VCaP (cell line): Measurements from ENCODE around the gene FAM234B.

Experiments used
- H3K27ac ChIP-seq: fragments of 450-650 bp; 2 replicates; pipeline ENCODE4 v1.5.1; 2017
- CTCF ChIP-seq: fragments of 450-650 bp; conservative IDR thresholded peaks from 2 replicates; pipeline ENCODE4 v1.5.1; 2017; ENCODE audit warnings: mild to moderate bottlenecking, moderate library complexity

The FAM234B gene

DNA sequence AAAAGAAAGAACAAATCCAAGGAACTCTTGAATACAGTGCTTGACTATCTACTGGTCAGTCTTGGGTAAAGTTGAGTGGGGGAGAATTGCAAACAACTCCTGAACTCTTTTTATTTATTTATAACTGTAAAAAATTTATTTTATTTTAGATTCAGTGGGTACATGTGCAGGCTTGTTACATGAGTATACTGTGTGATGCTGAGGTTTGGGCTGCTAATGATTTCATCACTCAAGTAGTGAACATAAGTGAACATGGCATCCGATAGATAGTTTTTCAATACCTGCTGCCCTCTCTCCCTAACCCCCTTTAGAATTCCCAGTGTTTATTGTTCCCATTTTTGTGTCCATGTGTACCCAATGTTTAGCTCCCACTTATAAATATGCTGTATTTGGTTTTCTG lies 62.5 kb downstream of the FAM234B start:
- no peak overlapping the region for H3K27ac ChIP-seq
- TF ChIP-seq CTCF: no peak

DNA sequence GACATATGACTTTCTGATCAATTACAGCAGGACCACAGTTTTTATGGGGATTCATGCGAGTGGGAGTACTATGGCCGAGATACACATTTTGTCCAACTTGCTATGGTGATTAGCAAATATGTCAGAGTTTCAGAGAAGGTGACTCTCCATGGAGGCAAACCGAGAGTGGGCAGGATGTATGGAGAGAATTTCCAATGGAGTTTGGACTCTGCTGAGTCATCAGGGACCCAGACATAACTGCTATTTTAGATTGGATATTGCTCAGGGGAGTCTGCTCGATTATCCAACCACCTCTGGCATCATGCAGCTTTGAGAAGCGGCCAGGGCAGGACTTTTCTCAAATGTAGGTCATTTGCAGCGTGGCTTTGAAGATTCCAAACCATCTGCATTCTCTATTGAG lies 68.8 kb downstream of the FAM234B start:
- no peak for TF ChIP-seq CTCF
- no peak overlapping the region for H3K27ac ChIP-seq

DNA sequence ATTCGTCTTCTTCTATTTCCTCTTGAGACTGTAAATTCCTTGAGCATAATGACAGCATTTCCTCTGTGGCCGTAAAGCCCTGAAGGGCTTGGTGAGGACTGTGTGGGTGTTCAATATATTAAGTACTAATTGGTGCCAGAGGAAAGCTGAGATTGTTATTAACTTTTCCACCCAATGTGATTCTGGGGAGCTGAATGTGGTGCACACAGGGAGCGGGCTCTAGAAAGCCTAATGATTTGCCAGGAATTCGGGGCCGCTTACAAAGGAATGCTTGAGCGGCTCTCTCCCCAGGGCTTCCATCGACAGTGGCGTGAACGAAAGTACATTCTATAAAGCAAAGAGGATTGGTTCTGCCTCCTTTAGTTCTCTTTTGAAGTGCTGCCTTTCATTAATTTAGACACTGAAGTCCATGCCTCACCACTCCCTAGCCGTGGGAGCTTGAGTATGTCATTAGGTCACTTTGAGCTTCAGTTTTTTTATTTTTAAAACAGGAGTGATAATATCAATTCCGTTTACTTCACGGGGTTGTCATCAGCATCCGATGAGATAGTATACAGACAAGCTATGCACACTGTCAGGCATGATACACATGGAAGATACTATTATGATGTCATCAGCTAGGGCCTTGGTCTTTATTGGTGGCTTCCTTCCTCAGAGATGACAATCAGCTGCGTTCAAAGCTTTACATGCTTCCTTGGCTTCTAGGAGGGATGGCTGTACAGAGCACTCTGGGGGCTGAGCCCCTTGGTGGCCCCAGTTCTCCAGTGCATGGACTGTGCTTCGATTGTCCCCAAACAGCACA lies 70.3 kb downstream of the FAM234B start:
- no peak overlapping the region for H3K27ac ChIP-seq
- TF ChIP-seq CTCF: no peak

DNA sequence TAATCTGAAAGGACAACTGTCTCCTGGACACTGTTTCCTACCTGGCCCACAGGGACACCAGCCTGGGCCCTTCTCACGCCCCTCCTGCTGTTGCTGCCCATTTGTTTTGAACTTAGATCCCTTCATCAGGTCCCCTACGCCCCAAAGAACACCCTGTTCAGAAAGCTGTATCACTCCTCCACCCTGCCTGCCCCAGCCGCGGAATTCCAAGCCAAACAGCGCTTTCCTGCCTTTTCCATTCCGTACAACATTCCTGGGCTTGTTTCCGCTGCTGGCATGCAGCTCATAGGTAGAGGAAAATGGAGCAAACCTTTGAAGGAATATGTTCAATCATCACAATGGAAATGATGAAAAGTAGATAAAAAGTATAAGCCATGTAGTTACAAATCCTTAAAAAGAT lies 72.1 kb downstream of the FAM234B start:
- TF ChIP-seq CTCF: no peak
- no peak overlapping the region for H3K27ac ChIP-seq

DNA sequence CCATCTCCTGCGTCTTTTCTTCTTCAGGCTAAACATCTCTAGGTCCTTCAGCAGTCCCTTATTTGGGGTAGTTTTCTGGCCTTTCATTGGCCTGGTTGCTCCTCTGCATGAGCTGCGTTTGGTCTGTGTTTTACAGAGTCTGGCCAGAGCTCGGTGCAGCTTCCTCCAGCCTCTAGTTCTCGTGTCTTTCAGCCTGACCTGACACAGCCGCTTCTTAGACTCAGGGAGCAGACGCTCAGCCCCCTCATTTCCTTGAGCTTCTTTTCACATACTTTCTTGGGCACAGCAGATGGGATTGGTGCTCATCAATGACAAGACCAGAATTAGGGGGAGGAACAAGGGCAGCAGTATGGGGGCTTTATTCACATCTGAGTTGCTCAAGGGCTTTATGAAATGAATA lies 72.8 kb downstream of the FAM234B start:
- no peak overlapping the region for H3K27ac ChIP-seq
- no peak for TF ChIP-seq CTCF

DNA sequence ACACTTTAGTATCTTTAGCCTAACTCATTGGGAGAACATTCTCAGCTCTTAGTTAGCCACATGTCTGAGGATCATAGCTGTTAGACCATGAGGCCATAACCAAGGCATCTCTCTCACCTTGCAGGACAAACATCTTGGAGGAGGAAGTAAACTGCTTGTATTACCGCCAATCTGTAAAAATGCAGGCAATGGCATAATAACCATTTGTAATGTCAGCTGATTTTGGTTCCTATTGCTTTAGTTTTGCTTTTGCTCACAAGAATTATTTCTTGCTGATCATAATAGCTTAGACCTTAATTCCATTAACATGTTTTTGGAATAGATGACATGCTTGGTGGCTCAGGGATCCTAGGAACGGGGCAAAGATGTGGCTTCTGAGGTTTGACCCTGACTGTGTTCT lies 75.6 kb downstream of the FAM234B start:
- TF ChIP-seq CTCF: no peak
- H3K27ac ChIP-seq: no peak overlapping the region

DNA sequence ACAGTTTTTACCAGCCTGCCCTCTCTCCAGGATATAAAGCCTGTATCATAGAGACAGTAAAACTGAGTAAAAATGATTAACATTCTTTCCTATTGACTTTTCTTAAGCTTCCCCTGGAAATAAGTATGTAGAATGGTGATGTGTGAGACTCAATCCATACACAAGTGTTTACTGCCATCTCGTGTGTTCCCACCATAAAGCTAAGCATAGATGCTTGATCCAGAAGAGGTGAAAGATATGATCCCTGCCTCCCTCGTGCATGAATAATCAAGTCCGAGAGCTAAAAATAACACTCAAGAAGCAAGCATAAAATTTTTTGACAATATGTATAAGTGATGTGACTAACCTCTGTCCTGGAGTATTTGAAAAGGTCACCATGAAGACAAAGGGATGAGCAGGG lies 76.2 kb downstream of the FAM234B start:
- no peak for TF ChIP-seq CTCF
- no peak overlapping the region for H3K27ac ChIP-seq
